Calu3 (cell line): ENCODE data around the gene AIP. TPM values are rescaled to one million over a fixed set of nuclear protein-coding genes. Genes with fewer than 3 reads are reported as not detected.
A peak's percentile ranks its signal among the peaks of the same experiment; 100 is the strongest.
"Not testable (repeated sequence)": the region's sequence is repeated elsewhere in the genome, so short reads cannot be mapped to it uniquely, and the experiment has no call there.

ENCODE experiments used
- BruUV-seq: library from RNA; stranded (reverse); fragments of 400-500 nt; replicated peaks from 2 replicates; lab custom pipeline; 2021; lab: Mats Ljungman, UMichigan
- CTCF ChIA-PET: fragments of 300-600 bp; sonication (Branson Sonifier 250); formaldehyde crosslinking; loops from one replicate; lab custom pipeline; 2022; ENCODE audit warnings: antibody characterized with exemption; lab: Charles Lee
- DNase-seq: peaks from one replicate; pipeline ENCODE4 v3.0.0; 2022
- H3K27ac Mint-ChIP-seq: one replicate; pipeline ENCODE4 v1.8.0; 2022; ENCODE audit warnings: mixed read lengths; ENCODE audit not compliant: unreplicated experiment
- H3K27me3 Mint-ChIP-seq: one replicate; pipeline ENCODE4 v1.8.0; 2022; ENCODE audit warnings: mixed read lengths; ENCODE audit not compliant: unreplicated experiment
- H3K36me3 Mint-ChIP-seq: one replicate; pipeline ENCODE4 v1.8.0; 2022; ENCODE audit warnings: mild to moderate bottlenecking, moderate library complexity, mixed read lengths; ENCODE audit not compliant: insufficient read depth, unreplicated experiment
- H3K4me1 Mint-ChIP-seq: one replicate; pipeline ENCODE4 v1.8.0; 2022; ENCODE audit warnings: mild to moderate bottlenecking, low read depth, mixed read lengths; ENCODE audit not compliant: unreplicated experiment
- H3K4me3 Mint-ChIP-seq: one replicate; pipeline ENCODE4 v1.8.0; 2022; ENCODE audit warnings: mild to moderate bottlenecking, low read depth, moderate library complexity, mixed read lengths; ENCODE audit not compliant: unreplicated experiment
- H3K9me3 Mint-ChIP-seq: one replicate; pipeline ENCODE4 v1.8.0; 2022; ENCODE audit warnings: low read depth, mixed read lengths; ENCODE audit not compliant: unreplicated experiment
- intact Hi-C: fragments of 100-400 bp; cut with micrococcal nuclease; formaldehyde crosslinking; loops from one replicate; pipeline ENCODE4 v1.10.0; 2022; ENCODE audit not compliant: unreplicated experiment
- total RNA-seq: library from RNA; stranded (reverse); gene quantifications from 2 replicates; pipeline ENCODE4 v1.2.3, GENCODE V29; 2022
- TF ChIP-seq, protein P1 (sequence below): fragments of 200-600 bp; IDR thresholded peaks from one replicate; pipeline ENCODE4 v1.8.0; 2022; ENCODE audit warnings: antibody characterized with exemption; ENCODE audit not compliant: unreplicated experiment

AIP gene
- total RNA-seq, 1 experiment from 2014 or later, result 44.0 TPM

DNA sequence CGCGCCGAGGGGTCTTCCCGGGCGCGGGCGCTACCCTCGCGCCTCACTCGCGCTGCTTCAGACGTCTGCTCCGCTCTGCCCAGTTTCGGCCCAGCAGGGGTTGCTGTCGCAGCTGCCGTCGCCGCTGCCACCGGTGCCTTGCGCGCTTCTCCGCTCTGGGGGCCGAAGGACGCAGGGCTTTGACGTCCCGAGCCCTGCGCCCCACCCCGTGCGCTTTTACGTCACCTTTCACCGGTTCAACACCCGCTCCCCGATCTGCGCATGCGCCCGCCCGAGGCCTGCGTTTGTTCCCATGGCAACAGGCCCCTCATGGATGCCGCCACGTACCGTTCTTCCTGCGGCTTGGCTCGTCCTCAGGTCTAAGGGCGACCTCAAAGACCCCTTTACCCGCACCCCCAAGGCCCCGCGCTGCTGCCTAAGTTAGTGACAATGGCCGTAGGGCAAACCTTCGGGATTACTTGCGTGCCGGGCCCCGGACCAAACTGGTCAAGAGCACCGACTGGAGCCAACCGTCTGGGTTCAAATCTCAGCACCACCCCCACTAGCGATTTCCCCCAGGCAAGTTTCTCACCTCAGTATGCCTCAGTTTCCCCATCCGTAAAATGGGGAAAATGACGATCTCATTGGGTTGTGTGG lies 25.8 kb downstream of the AIP start:
- DNase-seq, result peak; percentile 99
- H3K27me3 Mint-ChIP-seq, result peaks cover 16% of the 10 kb centered on the region
- H3K4me3 Mint-ChIP-seq, result peak overlapping the region; percentile 91
- peaks cover 31% of the 10 kb centered on the region for H3K4me1 Mint-ChIP-seq
- peak overlapping the region; percentile 99 for H3K27ac Mint-ChIP-seq
- H3K36me3 Mint-ChIP-seq, result peaks cover 63% of the 10 kb centered on the region
- intact Hi-C loops, result loop anchor here (10.0 kb wide), 2 partner anchors 84 to 154 kb away; partner anchors contain the start of genes POLD4 and RPS6KB2
- no TSS peak for BruUV-seq
- TF ChIP-seq, protein P1, sequence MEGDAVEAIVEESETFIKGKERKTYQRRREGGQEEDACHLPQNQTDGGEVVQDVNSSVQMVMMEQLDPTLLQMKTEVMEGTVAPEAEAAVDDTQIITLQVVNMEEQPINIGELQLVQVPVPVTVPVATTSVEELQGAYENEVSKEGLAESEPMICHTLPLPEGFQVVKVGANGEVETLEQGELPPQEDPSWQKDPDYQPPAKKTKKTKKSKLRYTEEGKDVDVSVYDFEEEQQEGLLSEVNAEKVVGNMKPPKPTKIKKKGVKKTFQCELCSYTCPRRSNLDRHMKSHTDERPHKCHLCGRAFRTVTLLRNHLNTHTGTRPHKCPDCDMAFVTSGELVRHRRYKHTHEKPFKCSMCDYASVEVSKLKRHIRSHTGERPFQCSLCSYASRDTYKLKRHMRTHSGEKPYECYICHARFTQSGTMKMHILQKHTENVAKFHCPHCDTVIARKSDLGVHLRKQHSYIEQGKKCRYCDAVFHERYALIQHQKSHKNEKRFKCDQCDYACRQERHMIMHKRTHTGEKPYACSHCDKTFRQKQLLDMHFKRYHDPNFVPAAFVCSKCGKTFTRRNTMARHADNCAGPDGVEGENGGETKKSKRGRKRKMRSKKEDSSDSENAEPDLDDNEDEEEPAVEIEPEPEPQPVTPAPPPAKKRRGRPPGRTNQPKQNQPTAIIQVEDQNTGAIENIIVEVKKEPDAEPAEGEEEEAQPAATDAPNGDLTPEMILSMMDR, result no peak
- CTCF ChIA-PET, result no interaction called here
- H3K9me3 Mint-ChIP-seq, result no peaks in the 10 kb centered on the region

DNA sequence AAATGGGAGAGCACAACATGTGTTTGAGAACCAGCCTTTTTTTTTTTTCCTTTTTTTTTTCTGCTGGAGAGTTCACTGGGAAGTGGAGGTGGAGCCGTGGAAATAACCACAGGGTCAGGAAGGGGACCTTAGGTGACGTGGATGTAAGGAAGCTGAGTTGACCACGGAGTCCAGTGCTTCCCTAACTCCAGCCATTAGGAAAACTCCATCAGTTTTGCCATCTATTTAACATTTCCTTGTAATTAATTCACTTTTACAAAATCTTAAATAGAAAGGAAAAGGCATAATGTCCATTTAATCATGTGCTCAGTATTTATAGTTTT lies 27.2 kb downstream of the AIP start:
- intact Hi-C loops, result no loop called here
- CTCF ChIA-PET, result no interaction called here
- BruUV-seq, result no TSS peak
- Mint-ChIP-seq H3K4me3 (peak overlapping the region; percentile 91), H3K4me1 (peaks cover 31% of the 10 kb centered on the region), H3K36me3 (peaks cover 51% of the 10 kb centered on the region), H3K9me3 (no peaks in the 10 kb centered on the region), H3K27me3 (peaks cover 29% of the 10 kb centered on the region), H3K27ac (peak overlapping the region; percentile 99)
- DNase-seq, result no peak
- TF ChIP-seq, protein P1, result no peak

DNA sequence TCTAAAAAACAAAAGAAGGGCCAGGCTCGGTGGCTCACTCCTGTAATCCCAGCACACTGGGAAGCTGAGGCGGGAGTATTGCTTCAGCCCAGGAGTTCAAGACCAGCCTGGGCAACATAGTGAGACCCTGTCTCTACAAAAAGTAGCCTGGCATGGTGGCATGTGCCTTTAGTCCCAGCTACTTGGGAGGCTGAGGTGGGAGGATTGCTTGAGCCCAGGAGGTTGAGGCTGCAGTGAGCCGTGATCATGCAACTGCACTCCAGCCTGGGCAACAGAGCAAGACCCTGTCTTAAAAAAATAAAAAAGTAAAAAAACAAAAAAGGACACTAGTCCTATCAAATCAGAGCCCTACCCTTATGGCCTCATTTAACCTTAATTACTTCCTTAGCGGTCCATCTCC lies 28.7 kb downstream of the AIP start:
- H3K9me3 Mint-ChIP-seq, H3K4me3 Mint-ChIP-seq, BruUV-seq, DNase-seq, H3K27ac Mint-ChIP-seq, intact Hi-C loops: not testable (repeated sequence)
- H3K36me3 Mint-ChIP-seq, result peaks cover 35% of the 10 kb centered on the region
- H3K4me1 Mint-ChIP-seq, result peaks cover 16% of the 10 kb centered on the region
- H3K27me3 Mint-ChIP-seq, result peaks cover 42% of the 10 kb centered on the region
- CTCF ChIA-PET, result interaction anchor here (1.1 kb wide), 1 partner anchor 165 kb away, joined by 4 read pairs; no protein-coding TSS in a partner anchor

DNA sequence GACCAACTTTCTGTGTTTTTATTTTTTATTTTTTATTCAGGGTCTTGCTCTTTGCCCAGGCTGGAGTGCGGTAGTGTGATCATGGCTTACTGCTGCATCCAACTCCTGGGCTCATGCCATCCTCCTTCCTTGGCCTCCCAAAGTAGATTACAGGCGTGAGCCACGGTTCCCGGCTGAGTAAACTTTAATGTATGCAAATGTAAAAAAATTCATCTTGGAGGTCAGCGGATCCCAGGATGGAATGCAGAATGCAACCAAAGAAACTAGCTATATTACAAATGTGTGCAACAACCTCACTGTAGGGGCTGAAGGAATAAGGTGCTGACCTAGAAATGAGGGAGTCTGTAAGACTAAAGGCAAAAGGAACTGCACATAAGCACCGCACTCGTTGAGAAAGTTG lies 31.3 kb downstream of the AIP start:
- no peak overlapping the region for H3K27ac Mint-ChIP-seq
- CTCF ChIA-PET, result no interaction called here
- DNase-seq, result no peak
- intact Hi-C loops, result no loop called here
- H3K4me3 Mint-ChIP-seq, result no peak overlapping the region
- H3K9me3 Mint-ChIP-seq, result no peaks in the 10 kb centered on the region
- BruUV-seq, result no TSS peak
- peaks cover 7% of the 10 kb centered on the region for H3K4me1 Mint-ChIP-seq
- peaks cover 9% of the 10 kb centered on the region for H3K36me3 Mint-ChIP-seq
- H3K27me3 Mint-ChIP-seq, result peaks cover 42% of the 10 kb centered on the region
- TF ChIP-seq, protein P1, result no peak

DNA sequence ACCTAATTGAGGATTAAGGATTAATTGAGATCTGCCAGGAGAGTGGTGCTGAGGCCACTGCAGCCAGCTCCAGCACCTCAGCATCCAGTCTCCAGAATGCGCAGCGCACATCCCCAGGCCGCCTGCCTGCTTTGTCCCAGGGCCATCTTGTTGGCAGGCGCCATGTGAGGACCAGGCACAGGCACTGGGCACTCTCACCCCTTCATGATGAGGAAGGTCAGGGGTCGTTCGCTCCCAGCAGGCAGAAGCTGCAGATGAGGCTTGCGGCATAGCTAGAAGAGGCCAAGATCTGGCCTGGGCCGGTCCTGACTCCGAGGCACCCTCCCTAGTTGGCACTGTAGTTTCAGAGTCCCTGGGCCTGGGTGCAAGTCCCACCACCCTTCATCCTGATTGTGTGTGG lies 34.0 kb downstream of the AIP start:
- no peak overlapping the region for H3K4me3 Mint-ChIP-seq
- H3K36me3 Mint-ChIP-seq, result no peaks in the 10 kb centered on the region
- H3K4me1 Mint-ChIP-seq, result no peaks in the 10 kb centered on the region
- no peak for DNase-seq
- no peaks in the 10 kb centered on the region for H3K9me3 Mint-ChIP-seq
- no peak overlapping the region for H3K27ac Mint-ChIP-seq
- intact Hi-C loops, result no loop called here
- TF ChIP-seq, protein P1, result no peak
- peaks cover 34% of the 10 kb centered on the region for H3K27me3 Mint-ChIP-seq
- no TSS peak for BruUV-seq
- CTCF ChIA-PET, result no interaction called here
